HCT116 (cell line): ENCODE measurements around the gene CADPS2. TPM values are rescaled to one million over a fixed set of nuclear protein-coding genes. Genes with fewer than 3 reads are reported as not detected.

ENCODE experiments used
- ATAC-seq: fragments of 200-7000 bp; cut with Tn5 transposase; 2 replicates; pipeline ENCODE4 v1.9.1; 2020; ENCODE audit warnings: mild to moderate bottlenecking, moderate library complexity
- BruUV-seq: library from RNA; stranded (reverse); fragments of 400-500 nt; replicated peaks from 2 replicates; lab custom pipeline; 2021; lab: Mats Ljungman, UMichigan
- CTCF ChIA-PET: fragments of 300-600 bp; sonication (Branson Sonifier 250); formaldehyde crosslinking; loops from one replicate; lab custom pipeline; 2021; ENCODE audit warnings: antibody characterized with exemption; lab: Charles Lee
- POLR2A ChIA-PET: fragments of 300-600, 350-600 bp; sonication (Branson Sonifier 250); formaldehyde crosslinking; loops from one replicate; lab custom pipeline; 2021; ENCODE audit warnings: antibody characterized with exemption; lab: Charles Lee
- RAD21 ChIA-PET, 2 experiments: fragments of 300-600 bp; sonication (Branson Sonifier 250); formaldehyde crosslinking; loops; one replicate each; lab custom pipeline; 2023; ENCODE audit warnings: low total read pairs in 2 of 2; ENCODE audit not compliant: uncharacterized antibody in 2 of 2, unreplicated experiment in 2 of 2, low non-redundant PET in 1 of 2; lab: Charles Lee
- DNase-seq: peaks from one replicate; pipeline ENCODE4 v3.0.0-alpha.2; 2010; ENCODE audit warnings: low read depth, low spot score
- H2AFZ ChIP-seq: fragments of 200-600 bp; shearing (Covaris generic), sonication (generic); 2 replicates; pipeline ENCODE4 v1.6.1; 2017; ENCODE audit warnings: low read depth, mixed run types, mixed read lengths, antibody characterized with exemption, low read length; ENCODE audit not compliant: poor library complexity, severe bottlenecking
- H3K27ac ChIP-seq: 2 replicates; pipeline ENCODE4 v1.5.1; 2012; ENCODE audit warnings: low read depth, low read length
- H3K27me3 ChIP-seq: fragments of 200-600 bp; sonication (generic); 2 replicates; pipeline ENCODE4 v1.6.1; 2016; ENCODE audit warnings: mixed run types, low read length, mixed read lengths; ENCODE audit not compliant: insufficient read depth
- H3K36me3 ChIP-seq, 2 experiments: fragments of 200-500 bp in 1 of 2; fragments of 200-600 bp in 1 of 2; sonication (Bioruptor generic) in 1 of 2; sonication (generic) in 1 of 2; 2 replicates each; pipeline versions ENCODE4 v1.5.1 to v1.6.1; 2014 to 2016; ENCODE audit warnings: low read length in 2 of 2, inconsistent platforms in 1 of 2, mixed read lengths in 1 of 2, mixed run types in 1 of 2; ENCODE audit not compliant: insufficient read depth in 2 of 2, control insufficient read depth in 1 of 2
- H3K4me1 ChIP-seq, 2 experiments: fragments of 200-600 bp in 1 of 2; sonication (generic) in 1 of 2; 2 replicates each; pipeline versions ENCODE4 v1.5.1 to v1.6.1; 2012 to 2017; ENCODE audit warnings: low read length in 2 of 2, inconsistent platforms in 1 of 2, mild to moderate bottlenecking in 1 of 2, mixed read lengths in 1 of 2, mixed run types in 1 of 2, moderate library complexity in 1 of 2; ENCODE audit not compliant: insufficient read depth in 2 of 2, control insufficient read depth in 1 of 2
- H3K4me2 ChIP-seq: fragments of 200-600 bp; sonication (generic); 2 replicates; pipeline ENCODE4 v1.6.1; 2017; ENCODE audit warnings: mixed run types, low read length, mixed read lengths
- H3K4me3 ChIP-seq, 2 experiments: fragments of 200-600 bp in 1 of 2; sonication (generic) in 1 of 2; replicated peaks in 1 of 2; 2 replicates each; pipeline ENCODE4 v1.5.1; 2011 to 2016; ENCODE audit warnings: low read length in 2 of 2, control low read depth in 1 of 2, low read depth in 1 of 2, mild to moderate bottlenecking in 1 of 2, mixed read lengths in 1 of 2, mixed run types in 1 of 2
- H3K79me2 ChIP-seq: fragments of 200-600 bp; sonication (generic); 2 replicates; pipeline ENCODE4 v1.6.1; 2017; ENCODE audit warnings: mild to moderate bottlenecking, mixed run types, low read length, moderate library complexity, mixed read lengths; ENCODE audit not compliant: insufficient read depth
- H3K9ac ChIP-seq: fragments of 200-600 bp; sonication (generic); 2 replicates; pipeline ENCODE4 v1.6.1; 2016; ENCODE audit warnings: low read length, mixed read lengths
- H3K9me2 ChIP-seq: fragments of 200-600 bp; sonication (generic), shearing (Covaris generic); 2 replicates; pipeline ENCODE4 v1.6.1; 2017; ENCODE audit warnings: mixed run types, mild to moderate bottlenecking, moderate library complexity; ENCODE audit not compliant: insufficient read depth
- H3K9me3 ChIP-seq, 2 experiments: fragments of 200-500 bp in 1 of 2; fragments of 200-600 bp in 1 of 2; sonication (Bioruptor generic) in 1 of 2; sonication (generic) in 1 of 2; 2 replicates each; pipeline ENCODE4 v1.6.1; 2014 to 2017; ENCODE audit warnings: low read length in 2 of 2, mixed read lengths in 2 of 2, inconsistent platforms in 1 of 2, low read depth in 1 of 2, mild to moderate bottlenecking in 1 of 2, mixed run types in 1 of 2, moderate library complexity in 1 of 2; ENCODE audit not compliant: control insufficient read depth in 1 of 2, insufficient read depth in 1 of 2
- H4K20me1 ChIP-seq: fragments of 200-600 bp; sonication (generic), shearing (Covaris generic); 2 replicates; pipeline ENCODE4 v1.6.1; 2017; ENCODE audit warnings: mixed run types, mild to moderate bottlenecking, moderate library complexity; ENCODE audit not compliant: insufficient read depth
- CBX3 ChIP-seq: IDR thresholded peaks from 2 replicates; pipeline ENCODE4 v1.6.1; 2012; ENCODE audit warnings: low read depth
- FOSL1 ChIP-seq: IDR thresholded peaks from 2 replicates; pipeline ENCODE4 v1.6.1; 2012; ENCODE audit warnings: low read depth
- POLR2A ChIP-seq: IDR thresholded peaks from 2 replicates; pipeline ENCODE4 v1.7.0; 2011; ENCODE audit warnings: borderline replicate concordance; ENCODE audit not compliant: insufficient read depth, insufficient read length; ENCODE audit errors: extremely low read depth
- RAD21 ChIP-seq: IDR thresholded peaks from 2 replicates; pipeline ENCODE4 v1.6.1; 2012; ENCODE audit warnings: low read depth, mild to moderate bottlenecking
- SIN3A ChIP-seq: IDR thresholded peaks from 2 replicates; pipeline ENCODE4 v1.6.1; 2012; ENCODE audit warnings: low read depth
- SP1 ChIP-seq: IDR thresholded peaks from 2 replicates; pipeline ENCODE4 v1.6.1; 2012; ENCODE audit warnings: low read depth
- SRF ChIP-seq: IDR thresholded peaks from 2 replicates; pipeline ENCODE4 v1.6.1; 2012; ENCODE audit warnings: low read depth
- TCF7L2 ChIP-seq: IDR thresholded peaks from 2 replicates; pipeline ENCODE4 v1.7.0; 2011; ENCODE audit warnings: borderline replicate concordance, inconsistent platforms; ENCODE audit not compliant: insufficient read depth, insufficient read length; ENCODE audit errors: extremely low read depth
- YY1 ChIP-seq: IDR thresholded peaks from 2 replicates; pipeline ENCODE4 v1.6.1; 2011; ENCODE audit warnings: low read length, low read depth, moderate library complexity, mild to moderate bottlenecking; ENCODE audit not compliant: insufficient replicate concordance; ENCODE audit errors: extremely low read depth
- ZFX ChIP-seq: fragments of 450-650 bp; IDR thresholded peaks from 2 replicates; pipeline ENCODE4 v1.6.1; 2017
- ZNF274 ChIP-seq: fragments of 200-500 bp; sonication (Bioruptor generic); IDR thresholded peaks from 2 replicates; pipeline ENCODE4 v1.6.1; 2014; ENCODE audit warnings: mild to moderate bottlenecking, low read depth, low read length, inconsistent platforms
- intact Hi-C: fragments of 100-400 bp; cut with micrococcal nuclease; formaldehyde crosslinking; loops from 2 replicates; pipeline ENCODE4 v1.10.0; 2022
- total RNA-seq: library from RNA; stranded (reverse); gene quantifications from one replicate; pipeline ENCODE4 v1.2.1, GENCODE V29; 2021; ENCODE audit not compliant: unreplicated experiment
- TF ChIP-seq, protein P1 (sequence below): IDR thresholded peaks from 2 replicates; pipeline ENCODE4 v1.6.1; 2012
- TF ChIP-seq, protein P2 (sequence below), 3 experiments: fragments of 200-600 bp in 1 of 3; sonication (generic) in 1 of 3; IDR thresholded peaks in 2 of 3; conservative IDR thresholded peaks in 1 of 3; 2 replicates each; pipeline ENCODE4 v1.5.1; 2012 to 2017; ENCODE audit warnings: low read depth in 2 of 3, low read length in 2 of 3, antibody characterized with exemption in 1 of 3, borderline replicate concordance in 1 of 3, control low read depth in 1 of 3, mild to moderate bottlenecking in 1 of 3, mixed read lengths in 1 of 3, mixed run types in 1 of 3, moderate library complexity in 1 of 3; ENCODE audit not compliant: insufficient read depth in 1 of 3
- TF ChIP-seq, protein P3 (sequence below): IDR thresholded peaks from 2 replicates; pipeline ENCODE4 v1.6.1; 2012; ENCODE audit warnings: low read depth

CADPS2 gene
- total RNA-seq, 1 experiment from 2014 or later, result 7.5 TPM

DNA sequence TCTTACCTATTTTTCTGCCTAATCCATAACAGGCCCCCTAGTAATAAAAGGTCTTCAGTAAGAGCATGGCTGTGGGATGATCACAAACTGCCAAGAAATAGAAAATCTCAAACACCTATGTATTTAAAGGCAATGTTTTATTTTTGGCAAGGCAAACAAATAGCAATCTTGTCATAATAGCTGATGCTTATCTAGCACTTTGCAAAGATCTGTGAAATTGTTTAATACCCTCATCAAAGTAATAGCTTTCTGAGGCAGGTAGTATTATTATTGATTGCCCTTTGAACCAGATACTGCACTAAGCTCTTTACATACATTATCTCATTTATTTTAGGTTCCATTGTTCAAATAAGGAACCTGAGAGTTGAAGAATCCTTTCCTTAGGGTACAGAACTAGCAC lies 1.6 kb upstream of the CADPS2 start:
- Histone ChIP-seq H3K4me1 (peaks cover 5 to 21% of the 10 kb centered on the region in 2 experiments; a peak in 3 of 4 replicates), H3K9me2 (no peaks in the 10 kb centered on the region), H2AFZ (peak overlapping the region; percentile 95), H4K20me1 (no peaks in the 10 kb centered on the region), H3K4me2 (peak overlapping the region; percentile 93), H3K27me3 (no peaks in the 10 kb centered on the region), H3K9ac (no peak overlapping the region), H3K9me3 (no peaks in the 10 kb centered on the region), H3K4me3 (no peak overlapping the region), H3K27ac (no peak overlapping the region), H3K79me2 (no peaks in the 10 kb centered on the region)
- ATAC-seq, result no peak
- ChIA-PET POLR2A (no interaction called here), RAD21 (no interaction called here), CTCF (no interaction called here)
- BruUV-seq, result no TSS peak
- intact Hi-C loops, result loop anchor here (5.0 to 10.0 kb wide), 2 partner anchors 264 to 653 kb away; no protein-coding TSS in a partner anchor
- DNase-seq, result no peak
- TF ChIP-seq ZNF274, result no peak
- TF ChIP-seq, all 23 proteins: peak for 0
- H3K36me3 ChIP-seq, result no peaks in the 10 kb centered on the region

DNA sequence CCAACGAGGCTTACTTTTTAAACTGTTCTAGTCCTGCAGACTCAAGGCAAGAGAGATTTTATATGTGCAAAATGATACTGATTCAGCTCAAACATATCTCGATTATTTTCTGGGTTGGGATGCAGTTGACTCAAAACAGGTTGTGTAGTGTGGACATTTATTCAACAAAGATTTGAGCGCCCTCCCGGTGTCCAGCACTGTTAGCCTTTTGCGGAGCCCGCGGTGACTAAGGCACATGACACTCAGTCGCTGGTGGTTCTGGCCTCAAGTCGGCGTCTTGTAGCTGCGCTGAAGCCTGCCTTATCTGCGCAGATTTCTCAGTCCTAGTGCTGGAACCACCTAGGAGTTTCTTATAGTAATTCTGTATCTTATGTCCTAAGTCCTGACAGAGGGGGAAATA lies 938 bp upstream of the CADPS2 start:
- CTCF ChIA-PET, result no interaction called here
- Histone ChIP-seq H3K79me2 (no peaks in the 10 kb centered on the region), H3K27me3 (no peaks in the 10 kb centered on the region), H3K4me1 (peaks cover 5 to 21% of the 10 kb centered on the region in 2 experiments; a peak in 3 of 4 replicates), H2AFZ (peak overlapping the region; percentile 95), H3K9ac (peak overlapping the region; percentile 67), H3K4me3 (peak overlapping the region; percentile 73 to 76), H3K27ac (peak overlapping the region; percentile 85; the same call in 1 of the 2 replicates), H3K9me3 (no peaks in the 10 kb centered on the region), H3K9me2 (no peaks in the 10 kb centered on the region), H3K4me2 (peak overlapping the region; percentile 93), H4K20me1 (no peaks in the 10 kb centered on the region), H3K36me3 (no peaks in the 10 kb centered on the region)
- DNase-seq (peak; percentile 51), ATAC-seq (peak; percentile 43)
- RAD21 ChIA-PET, result no interaction called here
- POLR2A ChIA-PET, result no interaction called here
- intact Hi-C loops, result loop anchor here (5.0 to 10.0 kb wide), 2 partner anchors 265 to 652 kb away; no protein-coding TSS in a partner anchor
- no TSS peak for BruUV-seq
- TF ChIP-seq, protein P1, sequence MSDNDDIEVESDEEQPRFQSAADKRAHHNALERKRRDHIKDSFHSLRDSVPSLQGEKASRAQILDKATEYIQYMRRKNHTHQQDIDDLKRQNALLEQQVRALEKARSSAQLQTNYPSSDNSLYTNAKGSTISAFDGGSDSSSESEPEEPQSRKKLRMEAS, result peak; percentile 59
- TF ChIP-seq YY1 (no peak), CBX3 (peak; percentile 65; the same call in 1 of the 2 replicates), SP1 (no peak), POLR2A (no peak), TCF7L2 (no peak), ZNF274 (no peak), ZFX (no peak), FOSL1 (no peak), RAD21 (peak; percentile 36), SRF (no peak), SIN3A (no peak)
- TF ChIP-seq, protein P2, sequence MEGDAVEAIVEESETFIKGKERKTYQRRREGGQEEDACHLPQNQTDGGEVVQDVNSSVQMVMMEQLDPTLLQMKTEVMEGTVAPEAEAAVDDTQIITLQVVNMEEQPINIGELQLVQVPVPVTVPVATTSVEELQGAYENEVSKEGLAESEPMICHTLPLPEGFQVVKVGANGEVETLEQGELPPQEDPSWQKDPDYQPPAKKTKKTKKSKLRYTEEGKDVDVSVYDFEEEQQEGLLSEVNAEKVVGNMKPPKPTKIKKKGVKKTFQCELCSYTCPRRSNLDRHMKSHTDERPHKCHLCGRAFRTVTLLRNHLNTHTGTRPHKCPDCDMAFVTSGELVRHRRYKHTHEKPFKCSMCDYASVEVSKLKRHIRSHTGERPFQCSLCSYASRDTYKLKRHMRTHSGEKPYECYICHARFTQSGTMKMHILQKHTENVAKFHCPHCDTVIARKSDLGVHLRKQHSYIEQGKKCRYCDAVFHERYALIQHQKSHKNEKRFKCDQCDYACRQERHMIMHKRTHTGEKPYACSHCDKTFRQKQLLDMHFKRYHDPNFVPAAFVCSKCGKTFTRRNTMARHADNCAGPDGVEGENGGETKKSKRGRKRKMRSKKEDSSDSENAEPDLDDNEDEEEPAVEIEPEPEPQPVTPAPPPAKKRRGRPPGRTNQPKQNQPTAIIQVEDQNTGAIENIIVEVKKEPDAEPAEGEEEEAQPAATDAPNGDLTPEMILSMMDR (IDR thresholded peaks at IDR 0.05 in 2 of 3, conservative IDR thresholded peaks at IDR 0.05 in 1 of 3; ENCODE audit: borderline replicate concordance in 1 of 3, insufficient read depth in 1 of 3, low read depth in 2 of 3, low read length in 2 of 3), result peak in 2 of 3 experiments; percentile 16 to 18; a peak in 1 of 6 replicates
- TF ChIP-seq, protein P3, sequence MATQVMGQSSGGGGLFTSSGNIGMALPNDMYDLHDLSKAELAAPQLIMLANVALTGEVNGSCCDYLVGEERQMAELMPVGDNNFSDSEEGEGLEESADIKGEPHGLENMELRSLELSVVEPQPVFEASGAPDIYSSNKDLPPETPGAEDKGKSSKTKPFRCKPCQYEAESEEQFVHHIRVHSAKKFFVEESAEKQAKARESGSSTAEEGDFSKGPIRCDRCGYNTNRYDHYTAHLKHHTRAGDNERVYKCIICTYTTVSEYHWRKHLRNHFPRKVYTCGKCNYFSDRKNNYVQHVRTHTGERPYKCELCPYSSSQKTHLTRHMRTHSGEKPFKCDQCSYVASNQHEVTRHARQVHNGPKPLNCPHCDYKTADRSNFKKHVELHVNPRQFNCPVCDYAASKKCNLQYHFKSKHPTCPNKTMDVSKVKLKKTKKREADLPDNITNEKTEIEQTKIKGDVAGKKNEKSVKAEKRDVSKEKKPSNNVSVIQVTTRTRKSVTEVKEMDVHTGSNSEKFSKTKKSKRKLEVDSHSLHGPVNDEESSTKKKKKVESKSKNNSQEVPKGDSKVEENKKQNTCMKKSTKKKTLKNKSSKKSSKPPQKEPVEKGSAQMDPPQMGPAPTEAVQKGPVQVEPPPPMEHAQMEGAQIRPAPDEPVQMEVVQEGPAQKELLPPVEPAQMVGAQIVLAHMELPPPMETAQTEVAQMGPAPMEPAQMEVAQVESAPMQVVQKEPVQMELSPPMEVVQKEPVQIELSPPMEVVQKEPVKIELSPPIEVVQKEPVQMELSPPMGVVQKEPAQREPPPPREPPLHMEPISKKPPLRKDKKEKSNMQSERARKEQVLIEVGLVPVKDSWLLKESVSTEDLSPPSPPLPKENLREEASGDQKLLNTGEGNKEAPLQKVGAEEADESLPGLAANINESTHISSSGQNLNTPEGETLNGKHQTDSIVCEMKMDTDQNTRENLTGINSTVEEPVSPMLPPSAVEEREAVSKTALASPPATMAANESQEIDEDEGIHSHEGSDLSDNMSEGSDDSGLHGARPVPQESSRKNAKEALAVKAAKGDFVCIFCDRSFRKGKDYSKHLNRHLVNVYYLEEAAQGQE, result no peak
